RWPE2 (cell line): ENCODE measurements around the gene GSTA2.

Experiments
- ATAC-seq: fragments of 200-7000 bp; cut with Tn5 transposase; 3 replicates; pipeline ENCODE4 v1.9.1; 2021; ENCODE audit warnings: low read depth
- DNase-seq: peaks from one replicate; pipeline ENCODE4 v3.0.0-alpha.2; 2020; ENCODE audit warnings: low spot score
- H3K27ac ChIP-seq: fragments of 450-650 bp; 2 replicates; pipeline ENCODE4 v1.5.1; 2017; ENCODE audit warnings: mild to moderate bottlenecking; ENCODE audit not compliant: poor library complexity, severe bottlenecking
- H3K27me3 ChIP-seq: fragments of 250-450 bp; sonication (Bioruptor Pico); 2 replicates; pipeline ENCODE4 v1.5.1; 2021; ENCODE audit warnings: mild to moderate bottlenecking, moderate library complexity; ENCODE audit not compliant: insufficient read depth, poor library complexity, severe bottlenecking
- H3K36me3 ChIP-seq: fragments of 250-450 bp; sonication (Bioruptor Pico); 2 replicates; pipeline ENCODE4 v1.5.1; 2020; ENCODE audit warnings: low read depth, mild to moderate bottlenecking, moderate library complexity
- H3K4me1 ChIP-seq: fragments of 250-450 bp; sonication (Bioruptor Pico); 2 replicates; pipeline ENCODE4 v1.5.1; 2021; ENCODE audit warnings: mild to moderate bottlenecking, moderate library complexity; ENCODE audit not compliant: insufficient read depth, poor library complexity, severe bottlenecking
- H3K4me3 ChIP-seq: fragments of 250-450 bp; sonication (Bioruptor Pico); 2 replicates; pipeline ENCODE4 v1.5.1; 2021; ENCODE audit warnings: mild to moderate bottlenecking, moderate library complexity; ENCODE audit not compliant: severe bottlenecking
- H3K9me3 ChIP-seq: fragments of 250-450 bp; sonication (Bioruptor Pico); 2 replicates; pipeline ENCODE4 v1.5.1; 2021; ENCODE audit warnings: mild to moderate bottlenecking, moderate library complexity; ENCODE audit not compliant: severe bottlenecking
- TF ChIP-seq, protein P1 (sequence below): fragments of 450-650 bp; IDR thresholded peaks from one replicate; pipeline ENCODE4 v1.5.1; 2017; ENCODE audit warnings: mild to moderate bottlenecking, moderate library complexity; ENCODE audit not compliant: poor library complexity, severe bottlenecking

GSTA2 gene

GRCh38 chr6:52736145-52736544, 27.1 kb downstream of the GSTA2 start:
- H3K36me3 ChIP-seq = no peaks in the 10 kb centered on the region
- H3K4me3 ChIP-seq = no peak overlapping the region
- ATAC-seq (no peak), DNase-seq (no peak)
- H3K4me1 ChIP-seq = no peaks in the 10 kb centered on the region
- H3K9me3 ChIP-seq = no peaks in the 10 kb centered on the region
- no peaks in the 10 kb centered on the region for H3K27me3 ChIP-seq
- TF ChIP-seq, protein P1, sequence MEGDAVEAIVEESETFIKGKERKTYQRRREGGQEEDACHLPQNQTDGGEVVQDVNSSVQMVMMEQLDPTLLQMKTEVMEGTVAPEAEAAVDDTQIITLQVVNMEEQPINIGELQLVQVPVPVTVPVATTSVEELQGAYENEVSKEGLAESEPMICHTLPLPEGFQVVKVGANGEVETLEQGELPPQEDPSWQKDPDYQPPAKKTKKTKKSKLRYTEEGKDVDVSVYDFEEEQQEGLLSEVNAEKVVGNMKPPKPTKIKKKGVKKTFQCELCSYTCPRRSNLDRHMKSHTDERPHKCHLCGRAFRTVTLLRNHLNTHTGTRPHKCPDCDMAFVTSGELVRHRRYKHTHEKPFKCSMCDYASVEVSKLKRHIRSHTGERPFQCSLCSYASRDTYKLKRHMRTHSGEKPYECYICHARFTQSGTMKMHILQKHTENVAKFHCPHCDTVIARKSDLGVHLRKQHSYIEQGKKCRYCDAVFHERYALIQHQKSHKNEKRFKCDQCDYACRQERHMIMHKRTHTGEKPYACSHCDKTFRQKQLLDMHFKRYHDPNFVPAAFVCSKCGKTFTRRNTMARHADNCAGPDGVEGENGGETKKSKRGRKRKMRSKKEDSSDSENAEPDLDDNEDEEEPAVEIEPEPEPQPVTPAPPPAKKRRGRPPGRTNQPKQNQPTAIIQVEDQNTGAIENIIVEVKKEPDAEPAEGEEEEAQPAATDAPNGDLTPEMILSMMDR = no peak
- no peak overlapping the region for H3K27ac ChIP-seq

DNA sequence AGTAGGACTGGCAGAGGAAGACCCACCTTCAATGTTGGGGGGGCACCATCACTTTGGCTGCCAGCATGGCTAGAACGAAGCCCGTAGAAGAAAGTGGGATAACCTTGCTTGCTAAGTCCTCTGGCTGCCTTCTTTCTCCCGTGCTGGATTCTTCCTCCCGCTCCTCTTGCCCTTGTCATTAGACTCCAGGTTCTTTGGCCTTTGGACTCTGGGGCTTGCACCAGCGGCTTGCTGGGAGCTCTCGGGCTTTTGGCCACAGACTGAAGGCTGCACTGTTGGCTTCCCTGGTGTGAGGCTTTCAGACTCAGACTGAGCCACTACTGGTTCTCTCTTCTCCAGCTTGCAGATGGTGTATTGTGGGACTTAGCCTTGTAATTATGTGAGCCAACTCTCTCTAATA, 28.2 kb downstream of the GSTA2 start:
- Histone ChIP-seq H3K36me3 (no peaks in the 10 kb centered on the region), H3K27ac (no peak overlapping the region), H3K9me3 (no peaks in the 10 kb centered on the region), H3K4me1 (no peaks in the 10 kb centered on the region), H3K27me3 (no peaks in the 10 kb centered on the region), H3K4me3 (no peak overlapping the region)
- DNase-seq = no peak
- ATAC-seq = no peak
- TF ChIP-seq, protein P1 = no peak

GRCh38 chr6:52734072-52734471, 29.2 kb downstream of the GSTA2 start:
- Histone ChIP-seq H3K4me3 (no peak overlapping the region), H3K4me1 (no peaks in the 10 kb centered on the region), H3K27ac (no peak overlapping the region), H3K36me3 (no peaks in the 10 kb centered on the region), H3K9me3 (no peaks in the 10 kb centered on the region), H3K27me3 (no peaks in the 10 kb centered on the region)
- ATAC-seq (no peak), DNase-seq (no peak)
- TF ChIP-seq, protein P1 = no peak

DNA sequence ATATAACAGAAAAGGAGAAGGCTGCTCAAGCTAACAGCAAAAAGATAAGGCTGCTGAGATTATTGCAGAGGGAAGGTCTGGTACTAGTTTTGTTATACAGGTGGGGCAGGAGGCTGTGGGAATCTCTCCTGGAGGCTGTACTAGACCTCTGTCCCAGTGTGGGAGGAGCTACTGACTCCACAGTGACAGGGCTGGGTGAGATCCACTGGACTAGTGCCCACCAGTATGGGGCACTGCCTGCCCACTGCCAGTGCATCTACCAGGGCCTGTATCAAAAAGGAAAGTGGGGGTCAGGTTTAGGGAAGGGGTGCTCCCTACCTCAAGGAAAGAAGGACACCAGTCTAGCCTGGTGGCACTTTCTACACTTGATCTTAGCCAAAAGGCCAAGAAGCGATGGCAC, 30.1 kb downstream of the GSTA2 start:
- H3K27me3 ChIP-seq = no peaks in the 10 kb centered on the region
- TF ChIP-seq, protein P1 = no peak
- ATAC-seq (no peak), DNase-seq (no peak)
- H3K4me3 ChIP-seq = no peak overlapping the region
- H3K4me1 ChIP-seq = no peaks in the 10 kb centered on the region
- no peak overlapping the region for H3K27ac ChIP-seq
- H3K36me3 ChIP-seq = no peaks in the 10 kb centered on the region
- H3K9me3 ChIP-seq = no peaks in the 10 kb centered on the region

GRCh38 chr6:52731719-52732118, 31.6 kb downstream of the GSTA2 start:
- no peaks in the 10 kb centered on the region for H3K27me3 ChIP-seq
- no peaks in the 10 kb centered on the region for H3K4me1 ChIP-seq
- ATAC-seq = no peak
- TF ChIP-seq, protein P1 = no peak
- no peak overlapping the region for H3K27ac ChIP-seq
- H3K36me3 ChIP-seq = no peaks in the 10 kb centered on the region
- H3K4me3 ChIP-seq = no peak overlapping the region
- H3K9me3 ChIP-seq = no peaks in the 10 kb centered on the region
- DNase-seq = no peak
